ENCODE results near the gene HSPA12B. TPM values are rescaled to one million over a fixed set of nuclear protein-coding genes. Genes with fewer than 3 reads are reported as not detected.

Gene HSPA12B
- total RNA-seq, 1 donor from 2014 or later = 0.44 TPM

- H3K4me1 Mint-ChIP-seq (ENCODE audit: low read depth, unreplicated experiment) = peaks cover 4% of the 10 kb centered on the region
- TF ChIP-seq, protein P1, sequence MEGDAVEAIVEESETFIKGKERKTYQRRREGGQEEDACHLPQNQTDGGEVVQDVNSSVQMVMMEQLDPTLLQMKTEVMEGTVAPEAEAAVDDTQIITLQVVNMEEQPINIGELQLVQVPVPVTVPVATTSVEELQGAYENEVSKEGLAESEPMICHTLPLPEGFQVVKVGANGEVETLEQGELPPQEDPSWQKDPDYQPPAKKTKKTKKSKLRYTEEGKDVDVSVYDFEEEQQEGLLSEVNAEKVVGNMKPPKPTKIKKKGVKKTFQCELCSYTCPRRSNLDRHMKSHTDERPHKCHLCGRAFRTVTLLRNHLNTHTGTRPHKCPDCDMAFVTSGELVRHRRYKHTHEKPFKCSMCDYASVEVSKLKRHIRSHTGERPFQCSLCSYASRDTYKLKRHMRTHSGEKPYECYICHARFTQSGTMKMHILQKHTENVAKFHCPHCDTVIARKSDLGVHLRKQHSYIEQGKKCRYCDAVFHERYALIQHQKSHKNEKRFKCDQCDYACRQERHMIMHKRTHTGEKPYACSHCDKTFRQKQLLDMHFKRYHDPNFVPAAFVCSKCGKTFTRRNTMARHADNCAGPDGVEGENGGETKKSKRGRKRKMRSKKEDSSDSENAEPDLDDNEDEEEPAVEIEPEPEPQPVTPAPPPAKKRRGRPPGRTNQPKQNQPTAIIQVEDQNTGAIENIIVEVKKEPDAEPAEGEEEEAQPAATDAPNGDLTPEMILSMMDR (IDR thresholded peaks at IDR 0.05; ENCODE audit: partially characterized antibody, unreplicated experiment) = no peak
- H3K27ac Mint-ChIP-seq (ENCODE audit: unreplicated experiment) = no peak overlapping the region
- H3K9me3 Mint-ChIP-seq (ENCODE audit: unreplicated experiment) = peaks cover 5% of the 10 kb centered on the region
- H3K27me3 Mint-ChIP-seq (ENCODE audit: unreplicated experiment) = peaks cover 3% of the 10 kb centered on the region
- H3K36me3 Mint-ChIP-seq (ENCODE audit: unreplicated experiment) = peaks cover 4% of the 10 kb centered on the region
- H3K4me3 Mint-ChIP-seq (ENCODE audit: unreplicated experiment) = no peak overlapping the region
- DNase-seq = no peak
These were observed 26.1 kb downstream of the HSPA12B start for GRCh38 chr20:3758566-3758965.

GRCh38 chr20:3759316-3759823 is 26.9 kb downstream of the HSPA12B start:
- peaks cover 3% of the 10 kb centered on the region for H3K27me3 Mint-ChIP-seq (ENCODE audit: unreplicated experiment)
- H3K9me3 Mint-ChIP-seq (ENCODE audit: unreplicated experiment) = peaks cover 5% of the 10 kb centered on the region
- no peak overlapping the region for H3K4me3 Mint-ChIP-seq (ENCODE audit: unreplicated experiment)
- TF ChIP-seq, protein P1 (IDR thresholded peaks at IDR 0.05; ENCODE audit: partially characterized antibody, unreplicated experiment) = no peak
- no peak overlapping the region for H3K27ac Mint-ChIP-seq (ENCODE audit: unreplicated experiment)
- DNase-seq = no peak
- H3K36me3 Mint-ChIP-seq (ENCODE audit: unreplicated experiment) = peaks cover 4% of the 10 kb centered on the region
- peaks cover 6% of the 10 kb centered on the region for H3K4me1 Mint-ChIP-seq (ENCODE audit: low read depth, unreplicated experiment)

- no peak overlapping the region for H3K4me3 Mint-ChIP-seq (ENCODE audit: unreplicated experiment)
- H3K36me3 Mint-ChIP-seq (ENCODE audit: unreplicated experiment) = peaks cover 4% of the 10 kb centered on the region
- H3K9me3 Mint-ChIP-seq (ENCODE audit: unreplicated experiment) = peaks cover 5% of the 10 kb centered on the region
- peaks cover 3% of the 10 kb centered on the region for H3K27me3 Mint-ChIP-seq (ENCODE audit: unreplicated experiment)
- H3K4me1 Mint-ChIP-seq (ENCODE audit: low read depth, unreplicated experiment) = peaks cover 8% of the 10 kb centered on the region
- TF ChIP-seq, protein P1 (IDR thresholded peaks at IDR 0.05; ENCODE audit: partially characterized antibody, unreplicated experiment) = no peak
- DNase-seq = no peak
- H3K27ac Mint-ChIP-seq (ENCODE audit: unreplicated experiment) = no peak overlapping the region
These were observed 27.4 kb downstream of the HSPA12B start for GRCh38 chr20:3759884-3760283.

DNA sequence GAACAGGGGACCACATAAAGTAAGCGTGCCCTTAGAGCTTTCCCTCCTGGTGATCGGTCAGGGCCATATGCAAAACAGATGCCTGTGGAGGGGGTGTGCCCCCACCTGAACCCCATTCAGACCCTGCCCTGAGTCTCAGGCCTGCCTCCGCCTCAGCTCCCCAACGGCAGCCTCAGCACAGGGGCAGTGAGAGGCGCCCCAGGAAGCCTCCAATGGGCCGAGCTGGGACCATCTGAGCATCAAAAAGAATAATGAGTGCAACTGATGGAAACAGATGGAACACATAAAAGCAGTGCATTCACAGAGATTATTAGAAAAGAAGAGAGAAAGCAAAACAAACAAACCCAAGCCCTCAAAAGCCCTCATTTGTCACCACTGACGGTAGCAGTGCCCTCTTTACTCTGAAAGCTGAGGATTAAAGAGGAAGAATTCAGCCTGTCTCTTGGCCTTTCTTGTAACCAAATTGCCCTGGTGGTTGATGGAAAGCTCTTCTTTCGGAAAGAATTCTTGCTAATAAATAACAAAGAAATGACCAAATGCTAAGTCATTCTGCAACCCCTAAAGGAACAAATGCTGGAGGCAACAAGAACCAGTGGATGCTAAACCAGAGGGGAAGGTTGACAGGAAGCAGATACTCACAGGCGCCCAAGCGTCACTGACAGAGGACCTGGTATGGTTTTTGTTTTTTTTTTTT is 28.3 kb downstream of the HSPA12B start:
- DNase-seq = no peak
- Mint-ChIP-seq H3K4me3 (ENCODE audit: unreplicated experiment) (no peak overlapping the region), H3K9me3 (ENCODE audit: unreplicated experiment) (peaks cover 5% of the 10 kb centered on the region), H3K27ac (ENCODE audit: unreplicated experiment) (no peak overlapping the region), H3K27me3 (ENCODE audit: unreplicated experiment) (peaks cover 3% of the 10 kb centered on the region), H3K4me1 (ENCODE audit: low read depth, unreplicated experiment) (peaks cover 17% of the 10 kb centered on the region), H3K36me3 (ENCODE audit: unreplicated experiment) (peaks cover 4% of the 10 kb centered on the region)
- TF ChIP-seq, protein P1 (IDR thresholded peaks at IDR 0.05; ENCODE audit: partially characterized antibody, unreplicated experiment) = no peak
